Neural cell (in vitro differentiated cells): Measurements from ENCODE around the gene GPC5.

Experiments used
- CTCF ChIP-seq: fragments of 450-650 bp; IDR thresholded peaks from 2 replicates; pipeline ENCODE4 v1.5.1; 2014; ENCODE audit warnings: antibody characterized with exemption, mild to moderate bottlenecking, moderate library complexity; ENCODE audit not compliant: poor library complexity, severe bottlenecking
- EZH2 ChIP-seq: fragments of 200-600, 300-800 bp; shearing (Covaris generic), sonication (generic); IDR thresholded peaks from 2 replicates; pipeline ENCODE4 v1.6.1; 2014; ENCODE audit warnings: antibody characterized with exemption, low read length, borderline replicate concordance, mild to moderate bottlenecking; ENCODE audit not compliant: insufficient read depth, poor library complexity, severe bottlenecking

- TF ChIP-seq CTCF (no peak), EZH2 (no peak)
Measured at GRCh38 chr13:92491839-92492238, 1093.4 kb downstream of the GPC5 start.
